Lung microvascular endothelial cell (primary cell): ENCODE results near the gene PPFIA1. TPM values are rescaled to one million over a fixed set of nuclear protein-coding genes. Genes with fewer than 3 reads are reported as not detected.

Experiments
- DNase-seq, 2 donors: peaks; one replicate each; pipeline versions ENCODE4 v3.0.0 to v3.0.0-alpha.2; 2010; ENCODE audit warnings: low read depth in 2 of 2
- total RNA-seq: library from RNA; depleted of rRNA; stranded (reverse); fragments of >200 nt; gene quantifications from 2 replicates; pipeline ENCODE4 v1.2.1, GENCODE V29; 2014

PPFIA1 gene
- total RNA-seq, 1 donor from 2014 or later = 32.7 TPM

DNA sequence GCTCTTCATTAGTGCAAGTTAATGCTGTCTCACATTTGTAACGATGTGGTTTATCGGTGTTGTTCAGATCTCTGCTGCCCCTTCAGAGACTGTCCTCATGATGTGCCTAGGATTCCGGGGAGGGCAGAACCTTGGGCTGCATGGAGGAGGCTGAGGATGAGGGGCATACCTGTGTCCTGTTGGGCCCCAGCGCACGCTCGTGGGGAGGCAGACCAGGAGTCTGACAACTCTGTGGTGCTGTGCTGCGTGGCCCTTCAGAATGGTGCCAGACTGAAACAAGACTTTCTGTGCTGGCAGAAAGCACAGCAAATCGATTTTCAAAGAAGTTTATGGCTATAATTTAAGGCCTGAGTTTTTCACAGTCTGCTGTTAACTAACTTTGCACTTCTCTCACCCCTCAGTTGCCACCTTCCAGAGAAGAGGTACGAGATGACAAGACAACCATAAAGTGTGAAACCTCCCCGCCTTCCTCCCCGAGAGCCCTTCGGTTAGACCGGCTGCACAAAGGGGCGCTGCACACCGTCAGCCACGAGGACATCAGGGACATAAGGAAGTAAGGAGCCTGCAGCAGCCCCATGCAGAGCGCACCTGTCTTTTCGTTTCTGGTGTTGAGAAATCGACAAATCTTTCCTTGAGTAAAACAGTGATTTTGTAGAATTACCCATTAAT is 83.5 kb downstream of the PPFIA1 start:
- no peak for DNase-seq

DNA sequence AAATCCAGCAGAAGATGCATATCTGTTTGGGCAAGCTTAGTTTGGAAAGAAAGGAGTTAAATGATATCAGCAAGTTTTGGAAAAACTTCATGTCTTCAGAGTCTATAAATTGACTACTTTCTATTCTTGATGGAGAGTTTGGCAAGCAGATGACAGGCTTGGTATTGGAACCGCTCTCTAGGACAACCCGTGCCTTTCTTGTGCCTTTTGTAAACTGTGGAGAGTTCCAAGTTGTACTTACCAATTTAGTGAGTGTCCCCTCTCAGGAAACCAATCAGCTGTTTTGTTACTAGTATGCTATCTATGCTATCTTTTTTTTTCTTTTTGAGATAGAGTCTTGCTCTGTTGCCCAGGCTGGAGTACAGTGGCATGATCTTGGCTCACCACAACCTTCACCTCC is 84.1 kb downstream of the PPFIA1 start:
- DNase-seq = no peak

DNA sequence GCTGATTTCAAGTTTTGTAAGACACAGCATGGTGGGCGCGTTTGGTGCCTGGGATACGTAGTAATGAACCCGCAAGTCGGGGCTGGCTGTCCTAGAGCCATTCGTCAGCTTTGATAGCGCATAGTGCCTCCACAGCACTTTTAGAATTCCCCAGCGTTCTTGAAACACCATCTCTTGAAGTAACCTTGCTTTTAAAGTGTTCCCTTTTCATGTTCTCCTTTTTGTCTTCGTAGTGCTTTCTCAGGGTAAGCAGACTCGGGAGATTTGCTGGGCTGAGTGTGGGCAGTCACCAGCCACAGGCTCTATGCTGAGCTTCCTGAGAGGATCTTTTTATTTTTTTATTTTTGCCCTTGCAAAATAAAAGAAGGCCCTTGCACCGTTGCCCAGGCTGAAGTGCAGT is 88.3 kb downstream of the PPFIA1 start:
- DNase-seq = no peak

DNA sequence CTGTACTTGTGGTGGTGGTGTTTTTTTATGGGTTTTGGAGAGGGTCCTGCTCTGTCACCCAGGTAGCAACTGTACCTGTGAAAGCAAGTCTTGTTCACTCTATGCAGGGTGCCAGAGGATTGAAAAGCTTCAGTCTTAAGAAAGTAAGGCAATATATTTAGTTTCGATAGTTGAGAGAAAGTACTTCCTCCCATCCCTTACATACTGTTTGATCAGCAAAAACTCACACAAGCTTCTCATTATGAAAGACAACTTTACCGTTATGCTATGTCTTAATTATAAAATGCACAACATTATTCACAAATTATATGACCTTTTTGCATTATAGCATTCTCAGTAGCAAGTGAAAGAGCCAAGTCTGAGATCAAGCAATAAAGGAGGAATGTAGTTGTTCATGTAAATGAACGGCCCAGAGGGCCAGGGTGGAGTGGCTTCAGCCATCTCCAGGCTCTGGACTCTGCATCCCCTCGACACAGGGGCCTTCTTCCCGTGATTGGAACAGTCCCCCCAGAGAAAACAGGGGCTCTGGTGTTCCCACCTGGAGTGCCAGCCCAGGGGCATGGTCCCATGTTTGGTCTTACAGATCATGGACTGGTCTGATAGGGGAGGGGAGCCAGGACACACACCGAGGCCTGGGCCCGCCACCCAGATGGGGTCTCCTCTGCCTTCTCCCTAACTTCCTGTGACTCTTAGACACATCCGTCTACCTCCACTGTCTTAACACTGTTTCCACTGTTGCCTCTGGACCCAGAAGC is 89.1 kb downstream of the PPFIA1 start:
- DNase-seq = no peak

DNA sequence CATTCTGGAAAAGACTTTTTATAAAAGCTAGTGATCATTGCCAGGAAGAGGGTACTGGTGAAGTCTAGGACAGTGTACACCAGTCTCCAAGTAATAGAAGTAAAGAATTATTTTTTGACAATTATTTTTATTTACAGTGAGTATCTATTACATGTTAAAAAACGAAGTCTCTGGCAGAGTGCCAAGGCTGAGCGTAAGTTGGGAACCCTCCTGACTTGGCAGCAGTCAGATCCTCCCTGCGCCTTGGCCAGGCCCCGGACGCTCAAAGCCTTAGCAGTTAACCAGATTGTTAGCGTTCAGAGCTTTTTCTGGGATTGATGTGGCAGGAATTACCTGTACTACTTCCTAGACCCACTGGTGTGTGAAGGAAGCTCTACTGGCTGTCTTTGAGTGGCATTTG is 89.7 kb downstream of the PPFIA1 start:
- no peak for DNase-seq

DNA sequence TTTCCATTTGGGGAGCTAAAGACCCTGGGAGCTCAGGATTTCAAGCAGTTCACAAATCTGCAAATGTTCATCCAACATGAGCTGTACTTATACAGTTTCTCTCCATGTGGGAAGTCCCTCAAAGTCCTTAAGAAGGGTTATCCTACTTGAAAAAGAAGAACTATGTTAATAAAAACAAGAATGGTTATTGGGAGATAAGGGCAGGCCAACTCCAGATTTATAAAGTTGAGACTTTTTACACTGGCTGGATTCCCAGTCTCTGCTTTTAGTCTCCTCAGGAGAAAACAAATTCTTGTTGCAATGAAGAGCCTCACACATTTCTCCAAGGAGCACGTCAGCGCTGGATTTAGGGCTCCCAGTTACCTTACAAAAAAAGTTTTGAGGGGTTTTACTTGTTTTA is 93.7 kb downstream of the PPFIA1 start:
- DNase-seq = no peak

DNA sequence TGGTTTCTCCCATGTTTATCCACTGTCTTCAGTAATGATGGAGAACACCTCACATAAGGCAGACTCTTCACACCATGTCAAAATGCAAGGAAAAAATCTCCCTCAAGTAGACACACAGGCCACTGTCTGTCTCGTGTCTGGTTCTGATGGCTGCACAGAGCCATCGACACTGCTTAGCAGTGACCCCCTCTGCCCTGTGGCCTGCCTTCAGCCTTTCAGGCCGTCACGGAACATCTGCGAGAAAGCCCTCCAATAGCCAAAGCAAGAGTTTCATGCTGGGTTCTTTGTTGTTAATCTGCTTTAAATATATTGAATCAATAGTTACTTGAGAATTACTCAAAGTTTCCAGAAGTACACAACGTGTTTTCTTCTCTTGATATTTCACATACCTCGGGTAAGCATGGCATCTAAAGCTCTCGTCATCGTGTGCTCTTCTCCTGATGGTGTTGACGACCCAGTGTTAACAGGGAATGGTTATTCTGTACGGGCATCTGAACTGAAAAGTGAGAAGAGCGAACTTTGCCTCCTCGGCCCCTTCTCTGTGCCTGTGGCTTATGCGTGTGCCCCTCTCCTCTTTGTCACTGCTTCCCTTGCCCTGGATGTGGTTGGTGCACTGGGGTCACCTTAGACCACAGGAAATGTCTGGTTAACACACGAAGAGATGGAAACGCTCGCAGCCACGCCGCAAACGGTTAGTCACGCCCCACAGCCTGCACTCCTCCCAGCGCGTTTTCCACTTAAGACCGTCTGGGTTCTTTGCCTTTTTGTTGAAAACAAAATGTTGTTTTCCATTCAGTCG is 94.5 kb downstream of the PPFIA1 start:
- no peak for DNase-seq

DNA sequence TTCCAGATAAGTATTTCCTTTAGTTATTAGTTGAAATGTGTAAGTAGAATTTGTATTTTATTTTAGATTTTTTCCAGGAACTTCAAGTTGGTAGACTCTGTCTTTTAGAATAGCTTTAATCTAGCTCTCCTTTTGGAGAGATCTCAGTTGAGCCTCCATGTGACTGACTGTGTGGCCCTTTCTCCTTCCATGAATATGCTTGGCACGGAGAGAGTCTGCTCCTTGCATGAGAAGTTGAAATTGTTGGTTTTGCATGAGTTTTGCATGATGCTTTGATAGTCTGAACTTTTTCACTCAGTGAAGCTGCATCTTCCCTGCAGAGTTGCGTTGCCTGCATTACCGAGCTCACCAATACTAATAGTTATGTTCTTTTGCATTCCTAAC is 95.0 kb downstream of the PPFIA1 start:
- no peak for DNase-seq

DNA sequence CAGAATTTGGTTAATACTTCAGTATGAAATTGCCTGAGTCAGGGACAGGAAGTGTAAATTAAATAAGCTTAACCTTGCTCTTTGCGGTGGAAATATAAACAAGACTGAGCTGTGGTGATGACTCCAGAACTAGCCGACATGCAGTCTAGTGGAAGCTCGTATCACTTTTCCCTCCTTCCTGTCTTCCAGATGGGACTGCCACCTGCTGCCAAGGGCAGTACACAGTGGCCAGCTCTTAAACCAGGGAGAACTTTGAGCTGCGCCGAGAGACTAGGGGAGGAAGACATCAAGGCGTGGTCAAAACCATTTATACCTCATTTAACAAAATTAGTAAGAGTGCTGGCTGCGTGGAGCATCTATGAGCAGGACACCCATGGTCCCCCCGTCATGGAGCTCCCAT is 96.6 kb downstream of the PPFIA1 start:
- peak; percentile 41 to 72 for DNase-seq

DNA sequence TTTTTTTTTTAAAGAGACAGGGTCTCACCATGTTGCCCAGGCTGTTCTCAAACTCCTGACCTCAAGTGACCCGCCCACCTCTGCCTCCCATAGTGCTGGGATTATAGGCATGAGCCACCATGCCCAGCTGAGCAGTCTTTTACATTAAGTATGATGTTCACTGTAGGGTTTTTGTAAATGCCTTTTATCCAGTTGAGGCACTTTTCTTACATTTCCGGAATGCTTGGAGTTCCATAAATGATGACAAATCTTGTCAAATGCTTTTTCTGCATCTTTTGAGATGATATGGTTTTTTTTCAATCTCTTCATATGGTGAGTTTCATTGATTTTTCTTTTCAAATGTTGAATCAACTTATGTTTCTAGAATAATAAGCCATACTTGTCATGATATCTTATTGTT is 98.5 kb downstream of the PPFIA1 start:
- no peak for DNase-seq

DNA sequence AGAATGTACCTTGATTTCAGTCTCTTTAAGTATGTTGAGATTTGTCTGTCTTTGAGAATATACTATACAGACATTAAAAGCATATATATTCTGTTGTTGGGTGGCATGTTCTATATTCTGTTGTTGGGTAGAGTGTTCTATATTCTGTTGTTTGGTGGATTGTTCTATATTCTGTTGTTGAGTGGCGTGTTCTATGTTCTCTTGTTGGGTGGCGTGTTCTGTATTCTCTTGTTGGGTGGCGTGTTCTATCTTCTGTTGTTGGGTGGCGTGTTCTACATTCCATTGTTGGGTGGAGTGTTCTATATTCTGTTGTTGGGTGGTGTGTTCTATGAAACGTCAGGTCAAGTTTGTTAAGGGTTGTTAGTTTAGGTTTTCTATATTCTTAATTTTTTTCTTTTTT is 100.8 kb downstream of the PPFIA1 start:
- peak; percentile 4 to 9 for DNase-seq

DNA sequence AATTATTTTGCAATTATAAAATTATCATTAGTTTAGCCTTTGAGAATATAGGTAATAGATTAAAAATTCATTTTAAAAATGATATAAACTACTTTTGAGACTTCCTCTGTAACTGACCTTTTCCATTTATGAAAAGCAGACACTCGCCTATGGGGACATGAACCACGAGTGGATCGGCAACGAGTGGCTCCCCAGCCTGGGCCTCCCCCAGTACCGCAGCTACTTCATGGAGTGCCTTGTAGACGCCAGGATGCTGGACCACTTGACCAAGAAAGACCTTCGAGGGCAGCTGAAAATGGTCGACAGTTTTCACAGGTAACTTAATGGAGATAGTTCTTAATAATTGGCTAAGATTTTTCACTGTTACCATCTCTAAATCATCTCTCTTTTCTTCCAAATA is 101.6 kb downstream of the PPFIA1 start:
- DNase-seq = no peak

DNA sequence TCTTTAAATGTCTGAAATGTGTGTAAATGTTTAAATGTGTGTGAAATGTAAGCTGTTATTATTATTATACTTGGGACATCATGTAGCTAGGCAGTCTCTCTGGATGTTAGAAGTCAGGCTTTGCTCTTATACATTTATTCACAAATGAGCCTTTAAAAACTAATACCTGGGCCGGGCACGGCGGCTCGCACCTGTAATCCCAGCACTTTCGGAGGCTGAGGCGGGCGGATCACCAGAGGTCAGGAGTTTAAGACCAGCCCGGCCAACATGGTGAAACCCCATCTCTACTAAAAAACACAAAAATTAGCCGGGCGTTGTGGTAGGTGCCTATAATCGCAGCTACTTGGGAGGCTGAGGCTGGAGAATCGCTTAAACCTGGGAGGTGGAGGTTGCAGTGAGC is 106.1 kb downstream of the PPFIA1 start:
- no peak for DNase-seq

DNA sequence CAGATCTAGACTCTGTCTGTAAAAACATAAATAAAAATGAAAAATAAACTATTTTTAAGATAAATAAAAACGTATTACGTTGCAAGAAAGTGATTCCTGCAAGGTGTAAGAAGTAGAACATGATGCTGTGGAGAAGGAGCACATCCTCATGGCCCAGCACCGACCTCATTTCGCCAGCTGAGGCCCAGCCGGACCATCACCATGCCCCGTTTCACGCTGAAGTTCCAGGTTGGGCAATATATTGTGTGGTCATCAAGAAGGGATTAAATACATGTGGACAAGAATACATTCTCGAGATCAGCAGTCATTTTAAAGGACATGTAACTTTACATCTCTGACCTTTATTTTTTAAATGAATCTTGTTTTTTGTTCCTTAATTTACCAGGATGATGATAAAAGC is 107.2 kb downstream of the PPFIA1 start:
- no peak for DNase-seq

DNA sequence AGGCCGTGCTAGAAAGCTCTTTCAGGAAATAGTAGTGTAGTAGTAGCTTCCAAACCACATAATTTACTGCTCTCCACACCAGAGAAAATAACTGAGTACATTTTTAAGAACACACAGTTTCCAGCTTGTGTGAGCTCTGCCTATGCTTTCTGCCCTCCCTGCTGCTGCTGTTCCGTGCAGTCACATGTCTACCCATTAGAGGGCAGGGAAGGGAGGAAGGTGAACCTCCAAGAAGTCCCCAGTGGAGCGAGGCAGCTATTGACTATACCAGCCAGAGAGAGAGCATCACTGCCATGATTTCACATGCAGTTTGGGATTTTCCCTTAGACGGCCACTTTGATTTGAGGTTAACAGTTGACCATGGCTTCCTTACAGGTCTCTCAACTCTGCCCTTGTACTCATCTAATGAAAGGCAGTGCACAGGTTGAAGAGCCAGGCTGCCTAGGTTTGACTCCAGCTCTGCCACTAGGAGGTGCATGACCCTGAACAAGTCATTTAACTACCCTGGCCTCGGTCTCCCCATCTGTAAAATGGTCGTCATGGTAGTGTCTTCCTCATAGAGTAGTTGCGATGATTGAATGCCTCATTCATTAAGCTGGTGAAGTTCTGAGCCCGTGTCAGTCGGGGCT is 108.1 kb downstream of the PPFIA1 start:
- DNase-seq = no peak

DNA sequence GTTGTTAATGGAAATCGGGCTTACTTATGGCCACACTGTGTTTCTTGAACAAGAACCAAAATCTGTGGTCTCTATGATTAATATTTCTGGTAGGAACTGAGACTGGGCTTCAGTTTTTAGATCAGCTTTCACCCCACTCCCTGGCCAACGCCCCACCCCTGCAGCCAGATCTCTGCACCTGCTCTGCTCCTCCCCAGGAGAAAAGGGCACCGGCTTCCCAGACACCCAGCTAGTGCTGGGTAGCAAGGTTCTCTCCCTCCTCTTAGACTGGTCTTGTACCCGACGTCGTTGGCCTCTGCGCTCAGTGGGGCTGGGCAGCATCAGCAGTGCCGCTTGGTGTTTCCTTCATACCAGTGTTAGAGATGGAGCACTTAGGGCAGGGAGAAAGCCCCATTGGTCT is 110.9 kb downstream of the PPFIA1 start:
- no peak for DNase-seq

DNA sequence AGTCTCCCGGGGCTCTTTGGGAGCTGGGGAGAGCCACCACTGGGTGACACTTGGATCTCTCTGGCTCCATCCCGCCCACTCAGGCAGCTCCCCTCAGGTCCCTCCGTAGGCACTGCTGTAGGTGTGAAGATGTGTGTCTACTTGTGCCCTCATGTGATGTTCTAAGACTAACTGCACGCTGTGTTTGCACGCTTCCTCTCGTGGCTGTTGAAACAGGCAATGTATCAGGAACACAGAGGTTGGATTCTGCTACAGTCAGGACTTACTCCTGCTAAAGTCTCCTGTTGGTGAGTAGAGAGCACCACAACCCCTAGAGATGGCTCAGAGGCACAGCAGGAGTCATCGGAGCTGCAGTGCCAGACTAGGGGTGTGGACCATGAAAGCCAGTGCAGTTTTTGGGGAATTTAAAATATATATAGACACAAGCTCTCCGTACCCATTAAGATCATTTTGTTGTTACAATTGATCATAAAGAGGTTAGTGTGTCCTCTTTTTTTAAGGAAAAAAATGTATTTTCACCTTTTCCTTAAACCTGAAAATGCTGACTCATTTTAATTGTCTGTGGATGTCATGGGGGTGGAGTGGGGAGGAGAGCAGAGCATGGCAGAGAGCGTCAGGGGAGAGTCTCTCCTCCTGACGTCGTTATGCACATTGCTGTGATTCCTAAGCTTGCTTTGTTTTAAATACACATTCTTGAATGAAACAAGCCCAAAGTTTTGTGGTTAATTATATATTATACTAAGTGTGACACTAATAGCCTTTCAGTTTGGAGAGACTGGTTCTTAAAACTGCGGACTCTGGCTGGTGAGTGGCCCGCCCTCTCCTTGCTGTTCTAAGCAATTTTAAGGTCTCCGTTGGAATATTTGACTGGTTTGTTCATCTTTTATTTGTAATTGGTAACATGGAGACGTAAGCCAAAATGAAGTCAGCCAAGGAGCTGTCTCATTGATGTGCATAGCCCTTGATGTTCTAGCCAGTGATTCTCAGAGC is 111.7 kb downstream of the PPFIA1 start:
- DNase-seq = no peak

DNA sequence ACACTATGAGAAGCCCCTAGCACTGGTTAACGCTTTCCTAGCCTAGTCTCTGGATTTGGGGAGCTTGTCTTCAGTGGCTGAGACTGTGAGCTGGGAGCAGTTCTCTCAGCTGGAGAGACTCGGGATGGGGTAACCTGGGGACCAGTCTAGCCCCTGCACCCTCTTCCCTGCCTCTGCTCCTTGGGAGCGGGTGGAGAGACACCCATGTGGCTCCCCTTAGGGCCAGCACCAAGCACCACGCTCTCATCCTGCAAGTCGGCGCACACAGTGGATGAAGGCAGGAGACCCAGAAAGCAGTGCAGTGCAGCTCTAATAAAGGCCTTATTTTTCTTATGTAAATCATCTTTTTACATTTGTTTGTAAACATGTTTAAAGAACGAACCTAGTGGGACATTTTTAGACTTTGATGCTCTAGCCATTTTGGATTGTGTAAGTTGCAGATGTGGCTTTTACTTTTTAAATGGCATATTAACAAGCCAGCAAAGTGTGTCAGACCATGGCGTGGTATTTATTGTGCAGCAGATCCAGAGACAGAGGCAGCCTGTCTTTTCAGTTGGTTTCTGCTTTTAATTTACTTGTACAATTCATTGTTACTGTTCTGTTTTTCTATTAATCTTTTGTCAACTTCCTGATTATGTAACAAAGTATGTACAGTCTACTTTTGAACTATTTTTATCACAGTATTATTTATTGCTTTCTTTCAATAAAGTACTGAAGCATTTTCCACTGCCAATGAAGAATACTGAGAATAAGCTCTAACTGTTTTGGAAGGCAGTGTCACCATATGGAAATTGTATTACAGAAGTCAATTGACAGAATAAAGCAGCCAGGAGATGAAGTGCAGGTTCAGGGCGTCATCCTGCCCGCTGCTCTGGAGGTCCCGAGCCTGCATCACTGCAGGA is 113.4 kb downstream of the PPFIA1 start:
- DNase-seq = no peak

DNA sequence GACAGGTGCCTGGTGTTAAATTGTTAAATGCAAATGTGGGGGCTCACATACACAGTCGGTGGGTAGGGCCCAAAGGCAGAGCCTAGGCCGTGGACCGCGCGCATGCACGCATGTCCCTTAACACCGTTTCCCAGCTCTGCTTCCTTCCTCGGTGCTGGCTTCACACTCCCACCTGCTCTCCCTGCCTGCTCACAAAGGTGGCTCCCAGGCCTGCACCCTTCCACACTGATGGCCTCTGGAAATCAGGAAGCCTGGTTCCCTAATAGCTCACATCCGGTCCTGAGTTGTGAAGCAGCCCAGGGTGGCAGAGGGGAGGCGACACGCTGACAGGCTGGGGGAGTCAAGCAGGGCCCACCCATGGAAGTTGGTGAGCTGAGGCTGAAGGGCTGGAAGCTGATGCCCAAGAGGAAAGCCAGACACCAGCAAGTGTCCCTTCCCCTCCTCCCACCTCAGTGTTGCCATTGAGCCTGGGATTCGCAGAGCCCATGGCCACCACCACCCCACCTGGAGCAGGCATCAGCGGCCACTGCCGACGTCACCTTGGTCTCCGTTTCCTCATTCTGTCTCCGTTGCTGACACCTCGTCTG is 114.2 kb downstream of the PPFIA1 start:
- no peak for DNase-seq
